A673 (cell line): ENCODE results near the gene GMEB2. TPM values are rescaled to one million over a fixed set of nuclear protein-coding genes. Genes with fewer than 3 reads are reported as not detected.

Experiments used
- BruUV-seq: library from RNA; stranded (reverse); fragments of 400-500 nt; replicated peaks from 2 replicates; lab custom pipeline; 2021; lab: Mats Ljungman, UMichigan
- CTCF ChIA-PET: fragments of 300-600 bp; sonication (Branson Sonifier 250); formaldehyde crosslinking; loops from one replicate; lab custom pipeline; 2022; ENCODE audit warnings: antibody characterized with exemption; lab: Charles Lee
- POLR2A ChIA-PET: fragments of 300-600 bp; sonication (Branson Sonifier 250); formaldehyde crosslinking; loops from one replicate; lab custom pipeline; 2022; ENCODE audit warnings: antibody characterized with exemption; ENCODE audit not compliant: low non-redundant PET; lab: Charles Lee
- DNase-seq: peaks from one replicate; pipeline ENCODE4 v3.0.0-alpha.2; 2015; ENCODE audit warnings: low spot score
- H3K27ac ChIP-seq: fragments of 200-600 bp; sonication (generic); 2 replicates; pipeline ENCODE4 v1.5.1; 2016; ENCODE audit warnings: mixed run types, low read depth, mild to moderate bottlenecking, mixed read lengths, antibody characterized with exemption, low read length; ENCODE audit not compliant: poor library complexity, severe bottlenecking
- H3K27me3 ChIP-seq: fragments of 200-600 bp; sonication (generic); replicated peaks from 2 replicates; pipeline ENCODE4 v1.6.1; 2017; ENCODE audit warnings: mixed run types, low read depth, mild to moderate bottlenecking, mixed read lengths, antibody characterized with exemption, low read length; ENCODE audit not compliant: insufficient read depth, poor library complexity
- H3K36me3 ChIP-seq: fragments of 200-600 bp; sonication (generic); 2 replicates; pipeline ENCODE4 v1.6.1; 2016; ENCODE audit warnings: mixed run types, mild to moderate bottlenecking, mixed read lengths, antibody characterized with exemption, low read length; ENCODE audit not compliant: insufficient read depth, poor library complexity, severe bottlenecking
- H3K4me1 ChIP-seq: fragments of 200-600 bp; sonication (generic); 2 replicates; pipeline ENCODE4 v1.6.1; 2017; ENCODE audit warnings: mixed run types, mild to moderate bottlenecking, mixed read lengths, antibody characterized with exemption, low read length; ENCODE audit not compliant: insufficient read depth, poor library complexity, severe bottlenecking
- H3K4me3 ChIP-seq: fragments of 200-600 bp; sonication (generic); 2 replicates; pipeline ENCODE4 v1.5.1; 2016; ENCODE audit warnings: low read depth, mixed run types, mild to moderate bottlenecking, mixed read lengths, low read length; ENCODE audit not compliant: poor library complexity, severe bottlenecking
- H3K9me3 ChIP-seq: fragments of 200-600 bp; sonication (generic); 2 replicates; pipeline ENCODE4 v1.6.1; 2016; ENCODE audit warnings: mixed run types, low read depth, mild to moderate bottlenecking, mixed read lengths, antibody characterized with exemption, low read length; ENCODE audit not compliant: poor library complexity, severe bottlenecking
- EZH2 ChIP-seq: fragments of 200-600 bp; sonication (generic); IDR thresholded peaks from 2 replicates; pipeline ENCODE4 v1.6.1; 2017; ENCODE audit warnings: borderline replicate concordance, low read depth, mild to moderate bottlenecking, mixed read lengths, antibody characterized with exemption, low read length; ENCODE audit not compliant: poor library complexity, severe bottlenecking
- intact Hi-C: fragments of 100-400 bp; cut with micrococcal nuclease; formaldehyde crosslinking; loops from one replicate; pipeline ENCODE4 v1.10.0; 2022; ENCODE audit not compliant: unreplicated experiment
- total RNA-seq: library from RNA; stranded (reverse); gene quantifications from 2 replicates; pipeline ENCODE4 v1.2.3, GENCODE V29; 2021
- TF ChIP-seq, protein P1 (sequence below): fragments of 300-800, 200-600 bp; sonication (generic); conservative IDR thresholded peaks from 2 replicates; pipeline ENCODE4 v1.5.1; 2017; ENCODE audit warnings: low read depth, mild to moderate bottlenecking, antibody characterized with exemption, low read length, moderate library complexity, mixed read lengths

Gene GMEB2
- total RNA-seq, 1 experiment from 2014 or later, result 12.8 TPM

DNA sequence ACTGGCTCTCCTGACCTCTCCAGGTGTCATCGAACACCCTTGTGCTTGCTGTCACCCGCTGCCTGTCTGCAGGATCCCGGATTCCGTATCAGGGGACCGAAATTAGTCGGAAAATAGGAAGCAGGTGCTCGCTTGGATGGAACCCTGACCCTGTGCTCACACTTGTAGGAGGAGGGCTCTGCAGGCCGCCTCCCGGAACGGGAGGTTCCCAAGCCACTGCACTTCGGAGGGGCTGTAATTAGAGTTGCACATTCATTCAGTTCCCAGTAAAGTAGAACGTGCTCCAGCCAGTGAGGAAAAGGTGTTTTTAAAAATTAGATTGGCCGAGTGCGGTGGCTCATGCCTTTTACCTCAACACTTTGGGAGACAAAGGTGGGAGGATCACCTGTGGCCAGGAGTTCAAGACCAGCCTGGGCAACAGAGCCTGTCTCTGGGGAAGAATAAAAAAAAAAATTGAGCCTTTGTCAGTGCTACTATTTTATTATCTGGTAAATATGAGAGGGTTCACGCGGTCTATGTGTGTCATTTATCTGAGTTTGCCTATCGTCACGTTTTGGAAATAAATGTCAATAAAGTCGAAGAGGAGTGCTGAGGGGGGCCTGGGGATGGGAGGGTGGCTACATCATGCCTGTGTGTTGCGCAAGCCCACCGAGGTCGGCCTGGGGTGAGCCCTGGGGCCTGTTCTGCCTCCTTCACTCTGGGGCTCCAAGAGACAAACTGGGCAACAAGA, 1.5 kb upstream of the GMEB2 start:
- Histone ChIP-seq H3K27me3 (no peaks in the 10 kb centered on the region), H3K4me1 (peaks cover 8% of the 10 kb centered on the region), H3K4me3 (peak overlapping the region; percentile 73), H3K27ac (peak overlapping the region; percentile 88), H3K9me3 (no peaks in the 10 kb centered on the region), H3K36me3 (no peaks in the 10 kb centered on the region)
- POLR2A ChIA-PET, result no interaction called here
- intact Hi-C loops, result no loop called here
- CTCF ChIA-PET, result interaction anchor here (0.7 kb wide), 1 partner anchor 352 kb away, joined by 9 read pairs; no protein-coding TSS in a partner anchor
- DNase-seq, result peak; percentile 89
- TF ChIP-seq, protein P1, sequence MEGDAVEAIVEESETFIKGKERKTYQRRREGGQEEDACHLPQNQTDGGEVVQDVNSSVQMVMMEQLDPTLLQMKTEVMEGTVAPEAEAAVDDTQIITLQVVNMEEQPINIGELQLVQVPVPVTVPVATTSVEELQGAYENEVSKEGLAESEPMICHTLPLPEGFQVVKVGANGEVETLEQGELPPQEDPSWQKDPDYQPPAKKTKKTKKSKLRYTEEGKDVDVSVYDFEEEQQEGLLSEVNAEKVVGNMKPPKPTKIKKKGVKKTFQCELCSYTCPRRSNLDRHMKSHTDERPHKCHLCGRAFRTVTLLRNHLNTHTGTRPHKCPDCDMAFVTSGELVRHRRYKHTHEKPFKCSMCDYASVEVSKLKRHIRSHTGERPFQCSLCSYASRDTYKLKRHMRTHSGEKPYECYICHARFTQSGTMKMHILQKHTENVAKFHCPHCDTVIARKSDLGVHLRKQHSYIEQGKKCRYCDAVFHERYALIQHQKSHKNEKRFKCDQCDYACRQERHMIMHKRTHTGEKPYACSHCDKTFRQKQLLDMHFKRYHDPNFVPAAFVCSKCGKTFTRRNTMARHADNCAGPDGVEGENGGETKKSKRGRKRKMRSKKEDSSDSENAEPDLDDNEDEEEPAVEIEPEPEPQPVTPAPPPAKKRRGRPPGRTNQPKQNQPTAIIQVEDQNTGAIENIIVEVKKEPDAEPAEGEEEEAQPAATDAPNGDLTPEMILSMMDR, result no peak
- TF ChIP-seq EZH2, result no peak
- BruUV-seq, result TSS peak; percentile 75

DNA sequence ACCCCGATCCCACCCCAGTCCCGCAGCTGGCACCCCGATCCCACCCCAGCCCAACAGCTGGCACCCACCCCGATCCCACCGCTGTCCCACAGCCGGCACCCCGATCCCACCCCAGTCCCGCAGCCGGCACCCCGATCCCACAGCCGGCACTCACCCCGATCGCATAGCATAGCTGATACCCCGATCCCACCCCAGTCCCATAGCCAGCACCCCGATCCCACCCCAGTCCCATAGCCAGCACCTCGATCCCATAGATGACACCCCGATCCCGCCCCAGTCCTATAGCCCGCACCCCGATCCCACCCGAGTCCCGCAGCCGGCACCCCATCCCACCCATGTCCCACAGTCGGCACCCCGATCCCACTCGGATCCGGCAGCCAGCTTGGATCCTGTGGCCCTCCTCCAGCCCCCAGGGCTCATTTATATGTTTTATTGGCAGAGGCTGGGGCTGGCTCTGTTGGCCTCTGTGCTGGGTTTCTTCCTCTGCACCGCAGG, 897 bp upstream of the GMEB2 start:
- POLR2A ChIA-PET, result no interaction called here
- DNase-seq, result no peak
- H3K4me1 ChIP-seq, result peaks cover 8% of the 10 kb centered on the region
- CTCF ChIA-PET, result interaction anchor here (0.7 kb wide), 1 partner anchor 353 kb away, joined by 9 read pairs; no protein-coding TSS in a partner anchor
- H3K9me3 ChIP-seq, result no peaks in the 10 kb centered on the region
- TF ChIP-seq EZH2, result no peak
- TF ChIP-seq, protein P1, result no peak
- no peaks in the 10 kb centered on the region for H3K27me3 ChIP-seq
- BruUV-seq, result no TSS peak
- H3K36me3 ChIP-seq, result no peaks in the 10 kb centered on the region
- intact Hi-C loops, result no loop called here
- H3K4me3 ChIP-seq, result peak overlapping the region; percentile 73
- peak overlapping the region; percentile 88 for H3K27ac ChIP-seq

DNA sequence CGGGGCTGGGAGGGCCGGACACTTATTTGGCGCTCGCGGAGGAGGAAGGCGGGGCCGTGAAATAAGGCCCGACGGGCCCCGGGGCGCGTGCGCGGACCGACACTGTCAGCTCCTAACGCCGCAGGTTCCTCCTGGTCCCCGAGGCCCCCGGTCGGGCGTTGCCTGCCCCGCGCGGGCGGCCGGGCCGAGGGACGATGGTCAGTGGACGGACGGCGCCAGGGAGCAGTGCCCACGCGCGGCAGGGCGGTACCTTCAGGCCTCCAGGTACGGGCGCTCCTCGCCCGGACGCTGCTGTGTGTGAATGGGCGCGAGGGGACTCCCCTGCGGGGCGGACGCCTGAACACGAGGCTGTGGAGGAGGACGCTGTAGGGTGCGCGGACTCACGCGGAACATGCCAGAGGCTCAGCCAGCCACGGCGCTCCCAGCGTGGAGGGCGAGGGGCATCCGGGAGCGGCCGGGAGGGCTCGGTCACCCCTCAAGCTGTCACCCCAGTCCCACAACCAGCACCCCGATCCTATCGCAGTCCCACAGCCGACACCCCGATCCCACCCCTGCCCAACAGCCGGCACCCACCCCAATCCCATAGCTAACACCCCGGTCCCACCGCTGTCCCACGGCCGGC, 339 bp upstream of the GMEB2 start:
- ChIA-PET CTCF (interaction anchor here (0.6 kb wide), 1 partner anchor 51 kb away, joined by 6 read pairs; no protein-coding TSS in a partner anchor), POLR2A (no interaction called here)
- no peaks in the 10 kb centered on the region for H3K9me3 ChIP-seq
- no peaks in the 10 kb centered on the region for H3K36me3 ChIP-seq
- H3K4me3 ChIP-seq, result peak overlapping the region; percentile 73
- DNase-seq, result peak; percentile 96
- H3K4me1 ChIP-seq, result peaks cover 8% of the 10 kb centered on the region
- H3K27me3 ChIP-seq, result no peaks in the 10 kb centered on the region
- no peak for TF ChIP-seq EZH2
- TF ChIP-seq, protein P1, result no peak
- BruUV-seq, result no TSS peak
- intact Hi-C loops, result no loop called here
- H3K27ac ChIP-seq, result peak overlapping the region; percentile 88
